Suprapubic skin (tissue), 4 donors: Measurements from ENCODE around the gene ANAPC5. TPM values are rescaled to one million over a fixed set of nuclear protein-coding genes. Genes with fewer than 3 reads are reported as not detected.

Experiments used
- DNase-seq, 2 donors: peaks; one replicate each; pipeline ENCODE4 v3.0.0-alpha.2; 2019; ENCODE audit warnings: low spot score in 2 of 2
- H3K27ac ChIP-seq: fragments of 200-600 bp; sonication (generic); one replicate; pipeline ENCODE4 v1.5.1; 2019
- H3K27me3 ChIP-seq: fragments of 200-600 bp; sonication (generic); one replicate; pipeline ENCODE4 v1.5.1; 2019
- H3K36me3 ChIP-seq: fragments of 200-600 bp; sonication (generic); one replicate; pipeline ENCODE4 v1.5.1; 2019
- H3K4me1 ChIP-seq: fragments of 200-600 bp; sonication (generic); one replicate; pipeline ENCODE4 v1.5.1; 2019
- H3K4me3 ChIP-seq: fragments of 200-600 bp; sonication (generic); one replicate; pipeline ENCODE4 v1.5.1; 2019; ENCODE audit warnings: mild to moderate bottlenecking
- H3K9me3 ChIP-seq: fragments of 200-600 bp; sonication (generic); one replicate; pipeline ENCODE4 v1.5.1; 2019
- CTCF ChIP-seq, 2 donors: fragments of 200-600 bp in 1 of 2; fragments of 450-650 bp in 1 of 2; sonication (generic) in 1 of 2; IDR thresholded peaks; one replicate each; pipeline ENCODE4 v1.5.1; 2016 to 2019; ENCODE audit warnings: antibody characterized with exemption in 2 of 2, mild to moderate bottlenecking in 1 of 2, moderate library complexity in 1 of 2
- EP300 ChIP-seq: sonication (generic); formaldehyde crosslinking; IDR thresholded peaks from one replicate; pipeline ENCODE4 v1.6.1; 2017; ENCODE audit warnings: antibody characterized with exemption
- POLR2A ChIP-seq, 2 donors: fragments of 450-650 bp; IDR thresholded peaks; one replicate each; pipeline ENCODE4 v1.6.1; 2017; ENCODE audit warnings: antibody characterized with exemption in 2 of 2, mild to moderate bottlenecking in 2 of 2, moderate library complexity in 2 of 2
- POLR2AphosphoS5 ChIP-seq, 3 donors: sonication (generic); formaldehyde crosslinking; IDR thresholded peaks; one replicate each; pipeline ENCODE4 v1.6.1; 2017; ENCODE audit warnings: antibody characterized with exemption in 3 of 3
- WGBS: methylation state at CpG from one replicate; pipeline ENCODE4 v1.1.5; 2018; 5-methylcytosine and 5-hydroxymethylcytosine counted together
- total RNA-seq, 4 donors: library from RNA; depleted of rRNA; stranded (reverse); fragments of >200 nt; gene quantifications; one replicate each; pipeline ENCODE4 v1.1.0, GENCODE V29; 2016

The ANAPC5 gene
- total RNA-seq, 4 donors from 2014 or later: 94.3 to 227 (median 120) TPM

DNA sequence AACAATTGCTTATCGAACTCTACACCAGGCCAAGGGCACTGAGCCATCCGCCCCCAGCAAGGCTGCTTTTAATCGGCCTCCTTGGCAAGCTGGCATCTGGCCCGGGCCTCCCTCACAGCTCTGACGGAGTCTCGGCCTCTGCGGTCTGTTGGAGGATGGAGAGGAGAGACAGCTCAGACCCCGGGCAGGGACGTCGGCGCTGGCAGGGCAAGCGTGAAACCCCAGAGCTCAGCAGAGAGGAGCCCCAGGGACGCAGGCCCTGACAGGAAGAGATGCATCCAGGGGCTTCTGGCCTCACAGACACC is 73.2 kb downstream of the ANAPC5 start:
- H3K4me1 ChIP-seq: peaks cover 16% of the 10 kb centered on the region
- 71% methylated on average over 13 of the region's 13 CpGs for WGBS
- no peak for DNase-seq
- TF ChIP-seq EP300 (no peak), POLR2A (IDR thresholded peaks at IDR 0.05) (no peak), CTCF (IDR thresholded peaks at IDR 0.05) (no peak), POLR2AphosphoS5 (IDR thresholded peaks at IDR 0.05) (no peak)
- peaks cover 5% of the 10 kb centered on the region for H3K36me3 ChIP-seq
- no peak overlapping the region for H3K4me3 ChIP-seq
- peak overlapping the region; percentile 65 for H3K27ac ChIP-seq
- H3K27me3 ChIP-seq: no peaks in the 10 kb centered on the region
- no peaks in the 10 kb centered on the region for H3K9me3 ChIP-seq

- Histone ChIP-seq H3K27me3 (no peaks in the 10 kb centered on the region), H3K9me3 (no peaks in the 10 kb centered on the region), H3K4me3 (no peak overlapping the region), H3K27ac (peak overlapping the region; percentile 65), H3K36me3 (peaks cover 11% of the 10 kb centered on the region), H3K4me1 (peaks cover 16% of the 10 kb centered on the region)
- no peak for TF ChIP-seq EP300
- TF ChIP-seq CTCF (IDR thresholded peaks at IDR 0.05): no peak
- no peak for TF ChIP-seq POLR2A (IDR thresholded peaks at IDR 0.05)
- TF ChIP-seq POLR2AphosphoS5 (IDR thresholded peaks at IDR 0.05): no peak
- no peak for DNase-seq
- WGBS: 88% methylated on average over 15 of the region's 15 CpGs
These were observed 73.8 kb downstream of the ANAPC5 start for GRCh38 chr12:121278169-121279070.

- 91% methylated on average over 6 of the region's 6 CpGs for WGBS
- DNase-seq: no peak
- Histone ChIP-seq H3K9me3 (no peaks in the 10 kb centered on the region), H3K27me3 (no peaks in the 10 kb centered on the region), H3K27ac (peak overlapping the region; percentile 10), H3K4me1 (peaks cover 16% of the 10 kb centered on the region), H3K4me3 (no peak overlapping the region), H3K36me3 (peaks cover 19% of the 10 kb centered on the region)
- TF ChIP-seq EP300 (no peak), POLR2A (IDR thresholded peaks at IDR 0.05) (no peak), POLR2AphosphoS5 (IDR thresholded peaks at IDR 0.05) (no peak), CTCF (IDR thresholded peaks at IDR 0.05) (no peak)
These were observed 74.8 kb downstream of the ANAPC5 start for GRCh38 chr12:121277374-121277759.

DNA sequence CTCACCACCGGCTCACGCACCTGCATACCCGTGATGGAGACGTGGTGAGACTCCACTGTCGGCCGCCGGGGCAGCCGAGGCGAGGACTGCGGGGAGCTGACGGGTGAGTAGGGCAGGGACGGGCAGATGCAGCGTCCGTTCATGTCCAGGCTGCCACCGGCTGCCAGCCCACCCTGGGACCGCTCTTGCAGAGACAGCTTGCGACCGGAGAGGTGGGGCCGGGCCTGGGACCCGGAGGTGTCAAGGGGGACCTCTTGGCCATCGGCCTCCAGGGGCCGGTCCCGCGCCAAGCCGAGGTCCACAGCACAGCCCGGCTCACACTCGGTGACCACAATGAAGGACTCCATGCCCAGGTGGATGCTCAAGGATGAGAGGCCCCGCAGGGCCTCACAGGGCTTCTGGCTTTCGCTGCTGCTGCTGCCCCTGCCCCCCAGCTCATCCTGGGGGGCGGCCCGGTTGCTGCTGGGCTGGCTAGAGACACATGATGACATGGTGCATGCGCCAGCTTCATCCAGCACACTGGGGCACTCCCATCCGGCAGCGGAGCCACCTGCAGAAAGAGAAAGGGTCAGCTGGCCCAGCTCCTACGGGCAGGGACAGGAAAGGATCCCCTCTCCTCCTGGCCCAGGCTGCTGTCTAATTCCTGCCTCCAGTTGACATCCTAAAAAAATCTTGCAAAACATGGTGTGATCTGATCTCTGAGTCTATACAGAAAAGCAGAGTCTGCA is 78.0 kb downstream of the ANAPC5 start:
- Histone ChIP-seq H3K27ac (no peak overlapping the region), H3K36me3 (peaks cover 31% of the 10 kb centered on the region), H3K9me3 (no peaks in the 10 kb centered on the region), H3K27me3 (no peaks in the 10 kb centered on the region), H3K4me3 (no peak overlapping the region), H3K4me1 (peaks cover 11% of the 10 kb centered on the region)
- 96% methylated on average over 33 of the region's 35 CpGs for WGBS
- DNase-seq: no peak
- TF ChIP-seq EP300 (no peak), POLR2AphosphoS5 (IDR thresholded peaks at IDR 0.05) (no peak), CTCF (IDR thresholded peaks at IDR 0.05) (no peak), POLR2A (IDR thresholded peaks at IDR 0.05) (no peak)

GRCh38 chr12:121273364-121273896 is 78.8 kb downstream of the ANAPC5 start:
- 96% methylated on average over 14 of the region's 14 CpGs for WGBS
- TF ChIP-seq CTCF (IDR thresholded peaks at IDR 0.05): no peak
- TF ChIP-seq POLR2A (IDR thresholded peaks at IDR 0.05): no peak
- TF ChIP-seq POLR2AphosphoS5 (IDR thresholded peaks at IDR 0.05): no peak
- no peak for TF ChIP-seq EP300
- peaks cover 4% of the 10 kb centered on the region for H3K4me1 ChIP-seq
- no peak overlapping the region for H3K4me3 ChIP-seq
- H3K27ac ChIP-seq: no peak overlapping the region
- no peaks in the 10 kb centered on the region for H3K9me3 ChIP-seq
- no peaks in the 10 kb centered on the region for H3K27me3 ChIP-seq
- H3K36me3 ChIP-seq: peaks cover 38% of the 10 kb centered on the region
- DNase-seq: no peak
